ENCODE results near the gene DCAF8.

DCAF8 gene

DNA sequence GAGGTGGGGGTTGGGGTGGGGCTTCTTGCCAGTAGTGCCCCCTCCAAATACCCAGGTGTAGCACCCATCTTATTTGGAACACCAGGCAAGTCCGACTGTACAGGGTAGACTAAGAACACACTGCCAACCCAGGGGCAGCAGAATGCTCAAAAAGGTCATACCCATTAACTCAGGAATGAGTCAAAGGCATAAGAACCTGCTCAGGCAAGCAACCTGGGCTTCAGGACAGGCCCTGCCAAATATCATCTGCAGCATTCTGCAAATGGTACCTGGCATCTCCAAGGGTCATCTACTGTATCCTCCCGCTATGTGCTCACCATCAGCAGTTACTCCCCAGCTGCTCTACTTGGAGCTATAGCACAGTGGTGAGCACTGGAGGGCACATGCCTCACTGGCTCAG is 37.7 kb downstream of the DCAF8 start:
- FAIRE-seq, result no peak

DNA sequence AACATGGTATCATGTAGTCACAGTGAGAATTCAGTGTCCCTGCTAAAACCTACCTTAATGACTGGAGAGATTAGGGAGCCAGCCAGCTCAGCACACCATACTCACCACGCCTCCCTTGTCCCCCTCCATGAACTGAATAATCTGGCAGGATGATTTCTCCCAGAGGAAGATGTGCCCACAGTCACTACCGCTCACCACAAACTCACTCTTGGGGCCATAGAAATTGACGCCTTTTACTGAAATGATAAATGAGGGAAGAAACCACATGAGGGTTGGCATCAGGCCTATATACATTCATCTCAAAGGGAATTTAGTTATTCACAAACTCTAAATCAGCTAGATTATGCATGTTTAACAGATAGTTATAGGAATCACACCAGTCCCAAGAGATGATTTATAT is 39.8 kb downstream of the DCAF8 start:
- FAIRE-seq, result no peak

DNA sequence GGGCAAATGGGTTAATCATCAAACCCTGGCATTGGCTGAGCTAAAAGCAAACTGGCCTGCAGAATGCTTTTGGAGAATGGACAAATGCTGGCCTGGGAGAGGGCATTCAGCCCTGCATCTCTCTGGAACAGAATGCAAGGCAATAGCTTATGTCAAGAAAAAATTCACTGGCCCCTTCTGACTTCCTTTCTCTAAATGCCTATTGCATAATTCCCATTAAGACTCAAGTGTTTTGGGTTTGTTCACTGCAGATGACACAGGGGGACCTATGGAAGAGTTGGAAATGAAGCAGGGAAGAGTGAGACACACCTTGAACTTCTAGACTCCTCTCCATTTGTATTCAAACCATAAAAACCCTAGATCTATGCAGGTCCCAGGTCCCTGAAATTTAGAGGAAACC is 41.3 kb downstream of the DCAF8 start:
- FAIRE-seq, result no peak

DNA sequence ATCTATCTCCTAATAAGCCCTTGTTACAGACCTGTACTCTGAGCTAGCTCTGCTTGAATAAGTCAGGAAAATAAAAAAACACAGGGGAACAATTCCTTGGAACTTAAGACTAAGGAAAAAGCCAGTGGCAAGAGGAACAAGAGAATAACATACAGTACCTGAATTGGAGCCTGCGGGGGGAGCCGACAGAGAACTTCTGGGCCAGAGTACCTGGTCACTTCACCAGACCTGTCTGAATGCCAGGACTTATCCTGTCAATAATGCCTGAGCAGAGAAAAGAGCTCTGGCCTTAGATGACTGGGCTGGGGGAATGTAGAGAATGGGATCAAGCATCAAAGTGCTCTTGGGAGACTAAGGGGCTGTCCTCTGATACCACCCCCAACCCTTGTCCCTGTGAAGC is 42.0 kb downstream of the DCAF8 start:
- no peak for FAIRE-seq

DNA sequence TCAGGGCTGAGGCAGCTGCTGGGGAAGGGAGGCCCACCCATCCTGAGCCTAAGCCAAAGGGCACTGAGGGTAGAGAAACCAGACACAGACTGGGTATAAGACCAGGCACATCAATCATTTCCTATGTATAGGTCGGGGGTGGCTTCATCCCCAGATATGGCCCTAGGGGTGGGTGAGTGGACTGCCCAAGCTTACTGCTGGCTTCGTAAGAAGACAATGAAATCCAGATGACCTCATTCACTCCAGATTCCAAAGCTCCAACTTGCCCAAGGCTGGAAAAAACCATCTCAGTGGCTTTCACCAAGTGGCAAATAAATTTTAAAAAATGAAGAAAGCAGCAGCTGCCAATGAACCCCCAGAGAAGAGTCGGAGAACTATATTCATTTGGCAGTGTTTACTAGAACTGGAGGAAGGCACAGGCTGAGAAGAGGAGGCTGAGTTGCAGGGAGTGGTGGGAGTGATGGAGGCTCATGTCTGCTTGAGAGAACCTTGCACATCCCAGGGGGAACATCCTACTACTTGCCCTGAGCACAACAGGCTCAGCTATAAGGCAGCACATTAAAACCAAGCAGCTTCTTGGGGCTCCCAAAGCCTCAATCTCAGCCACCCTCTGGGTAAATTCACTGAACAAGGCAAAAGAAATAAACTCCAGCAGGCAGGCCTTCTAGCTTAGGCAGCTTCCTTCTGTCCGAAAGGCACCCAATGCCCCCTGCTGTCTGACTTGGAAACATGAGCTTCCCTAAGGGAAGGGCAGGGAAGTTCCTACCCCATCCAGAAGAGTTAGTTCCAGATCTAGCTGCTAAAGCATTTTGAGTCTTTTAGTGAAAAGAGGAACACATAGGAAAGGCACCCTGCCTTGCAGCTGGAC is 43.1 kb downstream of the DCAF8 start:
- no peak for FAIRE-seq

DNA sequence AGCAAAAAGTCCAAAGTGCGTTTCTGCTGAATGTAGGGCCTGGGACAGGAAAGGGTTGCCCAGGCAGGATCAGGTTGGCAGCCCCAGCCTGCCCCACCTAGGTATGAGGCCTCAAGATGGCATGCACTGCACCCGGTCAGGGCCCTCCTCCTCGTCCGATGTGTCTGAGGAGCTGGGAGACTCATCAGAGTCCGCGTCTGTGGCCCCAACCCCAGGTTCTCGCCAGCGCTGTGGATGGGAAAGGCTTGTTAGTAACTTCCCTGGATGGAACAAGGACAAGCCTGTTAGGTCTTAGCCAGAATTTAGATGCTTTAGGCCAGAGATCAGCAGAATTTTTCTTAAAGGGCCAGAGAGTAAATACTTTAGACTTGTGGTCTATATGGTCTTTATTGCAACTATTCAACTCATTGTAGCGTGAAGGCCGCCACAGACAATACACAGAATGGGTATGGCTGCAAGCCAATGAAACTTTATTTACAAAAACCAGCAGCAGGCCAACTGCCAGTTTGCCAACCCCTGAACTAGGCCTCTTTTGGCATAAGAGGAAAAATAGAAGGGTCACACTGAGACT is 44.8 kb downstream of the DCAF8 start:
- no peak for FAIRE-seq

DNA sequence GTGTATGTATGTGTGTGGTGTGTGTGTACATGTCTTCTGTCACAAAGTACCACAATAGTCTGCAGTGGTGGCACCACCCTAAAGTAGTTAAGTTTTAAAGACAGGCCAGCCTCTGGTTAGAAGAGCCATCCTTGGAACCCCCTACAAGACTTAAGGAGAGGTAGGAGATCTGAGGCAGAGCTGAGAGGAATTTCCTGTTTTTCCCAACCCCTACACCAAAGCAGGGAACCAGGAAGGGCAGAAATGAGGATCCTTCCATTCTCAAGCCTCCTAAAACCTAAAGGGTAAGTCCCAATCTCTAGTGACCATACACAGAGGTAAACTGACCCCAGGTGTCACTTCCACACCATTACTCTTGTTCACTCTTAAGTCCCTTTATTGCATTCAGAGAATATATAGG is 46.0 kb downstream of the DCAF8 start:
- FAIRE-seq, result no peak

DNA sequence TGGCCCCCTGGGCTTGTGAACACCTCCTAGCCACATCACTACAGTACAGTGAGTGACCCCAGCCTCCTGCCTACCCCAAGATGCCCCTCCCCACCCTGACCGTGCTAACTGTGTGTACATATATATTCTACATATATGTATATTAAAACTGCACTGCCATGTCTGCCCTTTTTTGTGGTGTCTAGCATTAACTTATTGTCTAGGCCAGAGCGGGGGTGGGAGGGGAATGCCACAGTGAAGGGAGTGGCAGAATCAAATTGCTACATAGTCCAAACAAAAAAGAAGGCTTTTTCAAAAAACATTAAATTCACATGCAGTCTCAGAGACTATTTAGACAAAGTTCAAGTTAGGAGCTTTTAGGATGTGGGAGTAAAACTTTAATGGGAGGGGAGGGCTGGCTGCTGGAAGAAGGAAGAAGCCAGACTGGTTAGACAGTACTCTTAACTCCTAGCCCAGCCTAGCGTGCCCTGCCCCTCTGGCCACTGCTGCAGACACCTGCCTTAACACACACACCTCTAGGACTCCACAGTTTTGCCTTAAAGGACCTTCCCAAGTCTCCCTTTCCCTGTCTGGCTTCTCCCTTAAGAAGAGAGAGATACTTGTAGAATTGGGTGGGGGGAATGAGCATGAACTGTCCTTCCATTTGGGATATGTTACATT is 47.7 kb downstream of the DCAF8 start:
- FAIRE-seq, result no peak

DNA sequence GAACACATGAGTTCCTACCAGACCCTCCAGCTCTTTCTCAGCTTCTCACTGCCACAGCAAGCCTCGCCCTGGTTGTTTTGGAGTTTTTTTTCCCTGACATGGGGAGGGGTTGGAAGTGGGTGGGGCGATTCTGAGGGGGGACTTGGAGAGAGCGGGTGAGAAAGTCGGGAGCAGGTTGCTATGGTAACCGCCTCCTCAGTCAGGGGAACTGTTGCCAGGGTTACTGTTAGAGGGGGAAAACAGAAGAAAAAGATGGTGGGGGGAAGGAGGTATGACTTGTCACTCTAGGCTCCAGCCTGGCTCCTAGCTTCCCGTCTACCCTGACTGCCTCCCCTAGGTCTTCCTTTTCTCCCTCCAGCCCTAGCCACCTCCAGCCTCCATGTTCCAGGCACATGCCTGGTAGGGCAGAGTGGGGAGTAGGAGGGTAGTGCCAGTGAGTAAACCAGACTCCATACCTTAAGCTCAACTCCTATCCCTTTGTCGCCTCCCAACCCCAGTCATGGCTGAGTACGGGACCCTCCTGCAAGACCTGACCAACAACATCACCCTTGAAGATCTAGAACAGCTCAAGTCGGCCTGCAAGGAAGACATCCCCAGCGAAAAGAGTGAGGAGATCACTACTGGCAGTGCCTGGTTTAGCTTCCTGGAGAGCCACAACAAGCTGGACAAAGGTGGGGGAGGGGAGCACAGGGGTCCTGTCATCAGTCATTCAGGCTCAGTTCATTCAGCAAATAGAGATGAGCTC is 51.1 kb downstream of the DCAF8 start:
- FAIRE-seq, result no peak

DNA sequence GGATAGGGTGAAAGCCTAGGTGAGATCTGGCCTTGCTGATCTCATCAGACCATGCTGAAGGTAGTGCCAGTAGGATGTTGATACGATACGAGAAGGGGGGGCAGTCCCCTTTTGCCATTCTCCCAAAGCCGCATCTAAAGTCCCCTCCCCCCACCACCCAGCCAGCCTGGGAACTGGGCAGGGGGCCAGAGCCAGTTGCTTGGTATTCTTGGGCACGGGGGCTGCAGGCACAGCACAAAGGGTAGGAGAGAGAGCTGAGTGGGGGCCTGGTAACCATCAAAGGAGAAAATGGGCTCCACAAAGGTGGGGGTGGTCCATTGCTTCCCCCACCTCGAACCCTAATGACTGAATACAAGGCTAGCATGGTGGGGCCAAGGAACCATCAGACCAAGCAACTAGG is 51.8 kb downstream of the DCAF8 start:
- no peak for FAIRE-seq

DNA sequence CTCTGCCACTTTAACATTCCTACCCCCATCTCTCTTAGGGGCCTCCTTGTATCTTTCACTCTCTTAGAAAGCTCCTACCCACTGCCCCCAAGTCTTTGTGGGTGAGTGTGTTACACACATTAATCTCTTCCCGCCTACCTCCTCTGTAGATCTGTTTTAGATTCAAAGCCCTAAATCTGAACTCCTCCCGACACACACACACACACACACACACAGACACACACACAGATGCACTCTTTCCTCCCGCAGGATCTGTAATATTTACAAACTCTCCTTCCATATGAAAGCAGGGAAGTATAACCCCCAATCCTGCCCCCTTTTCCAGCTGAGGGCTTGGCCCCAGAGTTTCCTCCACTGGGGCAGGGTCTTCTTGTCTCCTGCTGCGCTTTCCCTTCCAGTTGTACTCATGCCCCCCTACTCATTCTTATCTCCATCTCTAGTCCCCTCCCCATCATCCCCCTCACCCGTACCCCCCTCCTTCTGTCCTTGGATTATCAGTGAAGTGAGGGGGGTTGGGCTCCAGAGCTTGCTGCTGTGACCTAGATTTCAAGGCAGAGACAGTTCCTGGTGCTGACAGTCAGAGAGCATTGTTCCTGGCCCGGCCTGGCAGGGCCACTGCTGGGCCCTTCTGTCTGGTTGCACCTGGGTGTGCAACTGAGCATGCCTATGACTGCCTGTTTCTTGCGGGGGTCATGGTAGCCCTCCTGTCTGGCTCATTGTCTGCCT is 52.9 kb downstream of the DCAF8 start:
- no peak for FAIRE-seq

DNA sequence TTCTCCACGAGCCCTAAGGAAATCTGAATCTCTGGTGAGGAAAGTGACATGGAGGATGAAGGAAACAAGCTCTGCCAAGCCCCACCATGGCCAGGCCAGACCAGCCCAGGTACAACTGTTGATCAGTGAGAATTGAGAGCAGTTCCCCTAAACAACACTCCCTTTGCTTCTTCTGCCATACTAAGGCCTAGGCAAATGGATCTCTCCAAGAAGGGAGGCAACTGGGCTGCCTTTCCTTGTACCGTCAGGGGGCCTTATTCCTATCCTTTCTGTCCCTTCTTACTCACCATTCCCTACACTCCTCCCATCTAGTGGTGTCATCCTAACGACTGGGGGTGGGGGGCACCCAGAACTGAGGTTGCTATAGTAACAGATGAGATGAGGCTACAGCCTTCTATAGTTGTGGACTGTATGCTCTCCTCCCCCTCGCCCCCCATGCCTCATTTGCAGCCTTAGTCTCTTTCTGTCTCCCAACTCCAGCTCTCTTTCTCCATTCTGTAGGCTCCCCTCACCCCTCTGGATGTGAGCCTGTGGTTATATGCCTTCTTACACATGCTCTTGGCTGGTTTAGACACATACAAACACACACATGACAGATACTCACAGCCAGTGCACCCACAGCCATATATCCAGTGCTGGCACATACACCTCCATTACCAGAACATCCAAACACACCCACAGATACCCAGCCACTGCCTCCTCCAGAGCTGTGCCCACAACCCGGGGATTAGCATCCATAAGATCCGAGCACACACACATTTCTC is 53.6 kb downstream of the DCAF8 start:
- no peak for FAIRE-seq

DNA sequence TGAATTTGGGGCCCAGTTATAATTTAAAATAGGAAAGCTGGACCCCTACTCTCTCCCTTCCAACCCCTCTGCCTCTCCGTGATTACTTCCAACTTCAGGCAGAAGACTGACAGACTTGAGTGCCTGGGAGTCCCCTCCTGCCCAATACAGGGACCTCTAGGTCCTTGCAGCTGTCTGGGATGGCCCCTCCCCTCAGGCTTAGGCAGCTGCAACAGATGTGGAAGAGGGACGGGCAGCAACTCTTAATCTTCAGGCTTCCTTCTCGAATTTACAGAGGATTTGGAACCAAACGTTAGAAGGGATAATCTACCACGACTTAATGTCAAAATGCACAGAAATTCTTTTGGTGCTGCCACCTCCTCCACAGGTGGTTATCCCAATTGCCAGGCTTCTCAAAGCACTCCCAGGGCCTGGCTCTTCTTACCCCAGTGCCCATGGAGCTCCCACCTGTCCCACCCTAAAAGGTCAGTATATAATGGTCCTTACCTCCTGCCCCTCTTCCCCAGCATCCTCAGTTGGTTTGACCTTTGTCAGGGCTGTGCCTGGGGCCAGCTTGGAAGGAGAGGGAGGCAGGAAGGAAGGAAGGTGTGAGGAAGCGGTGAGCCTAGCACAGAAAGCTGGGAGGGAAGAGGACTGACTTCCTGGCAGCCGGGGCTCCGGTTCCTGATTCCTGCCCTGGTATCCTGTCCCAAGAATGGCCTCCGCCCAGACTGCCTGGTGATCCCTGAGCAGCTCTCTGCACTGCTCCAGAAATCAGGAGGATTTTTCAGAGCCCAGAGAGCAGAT is 54.4 kb downstream of the DCAF8 start:
- no peak for FAIRE-seq

DNA sequence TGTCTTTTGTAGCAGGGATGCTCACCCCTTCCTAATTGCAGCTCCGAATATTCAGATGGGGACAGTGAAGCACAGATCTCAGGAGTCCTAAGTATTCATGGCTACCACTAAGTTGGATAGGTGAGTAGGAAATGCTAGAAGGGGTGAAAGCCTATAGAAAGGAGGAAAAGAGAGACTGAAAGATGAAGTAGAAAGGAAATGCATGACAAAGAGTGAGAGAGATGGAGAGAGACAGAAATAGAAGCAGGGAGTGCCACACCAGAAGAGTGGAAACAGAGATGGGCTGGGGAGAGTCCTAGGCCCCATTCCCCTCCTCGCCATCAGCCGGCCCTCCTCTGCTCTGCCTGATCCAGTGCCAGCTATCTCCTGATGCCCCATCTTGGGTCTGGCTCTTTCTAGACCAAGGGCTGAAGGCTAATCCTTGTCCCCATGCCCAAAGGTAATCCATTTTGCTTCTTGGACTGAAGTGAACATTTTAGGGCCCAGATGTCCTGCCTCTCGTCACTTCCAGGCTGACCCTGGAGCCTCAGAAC is 55.2 kb downstream of the DCAF8 start:
- no peak for FAIRE-seq

DNA sequence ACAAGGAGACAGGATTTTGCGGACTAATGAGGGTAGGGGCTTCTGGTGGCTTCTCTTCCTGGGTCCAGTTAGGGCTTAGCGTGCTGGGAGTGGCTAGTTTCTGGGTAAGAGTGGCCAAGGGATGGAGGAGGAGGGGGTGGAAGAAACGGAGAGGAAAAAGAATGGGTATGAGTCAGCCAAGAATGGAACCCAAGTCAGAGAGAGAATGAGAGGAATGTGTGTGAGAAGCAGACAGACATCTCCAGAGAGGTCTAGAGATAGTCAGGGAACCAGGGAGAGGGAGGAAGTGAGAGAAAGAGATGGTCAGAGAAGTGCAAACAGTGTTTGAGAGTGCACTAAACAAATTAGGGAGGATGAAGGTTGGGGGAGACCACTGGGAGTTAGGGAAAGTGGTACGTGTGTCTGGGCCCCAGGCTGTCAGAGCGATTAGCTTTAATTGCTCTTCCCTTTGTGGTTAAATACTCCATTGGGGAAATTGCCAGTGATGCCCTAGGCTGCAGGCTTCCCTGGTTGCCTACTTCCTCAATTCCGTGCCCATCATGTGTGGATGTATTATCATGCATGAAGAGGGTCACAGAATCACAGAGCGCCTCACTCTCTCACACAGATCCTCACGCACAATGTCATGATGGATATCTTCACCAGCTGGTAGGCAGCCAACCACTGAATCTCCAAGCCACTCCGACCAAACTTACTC is 55.8 kb downstream of the DCAF8 start:
- no peak for FAIRE-seq

DNA sequence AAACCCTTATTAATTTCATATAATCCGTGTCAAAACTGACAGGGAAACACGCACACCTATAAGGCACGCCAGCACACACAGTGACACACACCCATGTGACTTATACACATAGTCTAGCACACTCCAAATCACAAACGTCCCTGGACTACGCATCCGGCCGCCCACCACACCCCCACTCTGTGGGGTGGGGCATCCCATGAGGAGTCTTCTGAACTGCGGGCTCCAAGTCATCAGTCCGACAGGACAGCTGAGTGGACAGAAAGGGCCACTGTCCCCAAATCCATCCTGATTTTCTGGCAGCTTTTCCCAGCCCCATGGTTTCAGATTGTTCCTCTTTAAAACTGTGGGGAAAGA is 56.3 kb downstream of the DCAF8 start:
- no peak for FAIRE-seq

DNA sequence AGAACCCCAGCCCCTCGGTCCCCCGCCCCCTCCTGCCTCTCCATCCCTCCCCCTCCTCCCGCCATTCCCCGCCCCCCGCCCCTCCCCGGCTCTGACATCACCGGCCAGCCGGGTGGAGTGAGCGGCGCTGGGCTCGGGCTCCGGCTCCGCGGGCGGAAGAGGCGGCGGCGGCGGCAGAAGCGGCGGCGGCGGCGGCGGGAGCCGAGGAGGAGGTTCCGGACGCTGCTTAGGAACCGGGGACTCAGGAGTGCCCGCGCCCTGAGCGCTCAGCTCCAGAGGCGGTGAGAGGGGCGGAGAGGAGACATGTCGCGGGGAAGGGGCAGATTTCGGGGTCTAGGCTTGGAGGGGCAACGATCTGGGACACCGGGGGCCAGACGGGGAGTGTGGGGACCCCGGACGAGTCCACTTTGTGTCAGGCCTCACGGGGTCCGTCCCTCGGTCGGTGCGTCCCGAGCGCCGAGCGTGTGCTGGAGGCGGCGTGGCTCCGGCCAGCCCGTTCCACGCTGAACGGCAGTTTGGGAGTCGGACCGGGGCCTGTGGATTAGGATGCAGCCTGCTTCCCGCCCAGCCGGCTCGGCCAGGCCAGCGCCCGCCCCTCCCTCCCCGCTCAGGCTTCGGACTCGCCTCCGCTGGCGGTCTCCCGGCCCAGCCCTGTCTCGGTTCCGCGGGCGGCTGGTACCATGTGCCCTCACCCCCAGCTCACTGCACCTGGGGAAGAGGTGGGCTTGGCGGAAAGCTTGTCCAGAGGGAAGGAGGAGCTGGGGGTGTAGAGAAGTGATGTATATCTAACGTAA is 56.9 kb downstream of the DCAF8 start, which contains the start of gene PEA15:
Gene PEA15, plus strand, starts transcription at position 143 of the 794 bp plus-strand sequence. CDS start 6,161 bp downstream, outside the sequence.
- no peak for FAIRE-seq

DNA sequence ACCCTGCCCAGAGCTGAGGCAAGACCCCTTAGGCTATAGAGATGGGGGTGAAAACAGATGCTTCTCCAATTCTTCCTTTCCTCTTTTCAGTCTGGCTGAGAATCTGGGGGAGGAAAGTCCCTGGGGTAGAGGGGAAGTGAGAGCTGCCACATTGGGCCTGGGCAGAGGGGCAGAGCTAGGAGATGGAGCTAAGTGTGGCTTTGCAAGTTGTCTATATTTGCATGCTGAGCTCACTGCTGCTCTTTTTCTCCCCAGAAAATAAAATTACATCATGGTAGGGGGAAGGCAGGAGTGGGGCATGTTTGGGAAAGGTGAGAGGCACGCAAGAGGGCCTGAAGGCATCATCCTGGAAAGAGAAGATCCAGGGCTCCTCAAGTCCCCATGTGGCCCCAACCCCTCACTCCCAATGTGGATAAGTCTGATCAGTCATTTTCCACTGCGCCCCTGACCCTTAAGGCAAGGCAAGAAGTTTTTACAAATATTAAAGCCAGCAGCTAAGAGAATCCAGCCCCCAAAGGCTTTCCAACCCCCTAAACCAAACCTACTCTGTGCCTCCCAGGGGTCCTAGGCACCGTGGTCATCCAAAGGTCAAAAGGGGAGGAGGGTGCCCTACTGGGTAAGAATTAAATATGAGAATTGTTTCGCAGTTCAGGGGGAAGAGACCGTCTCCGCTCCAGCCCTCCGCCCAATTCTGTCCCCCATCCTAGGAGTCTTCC is 57.7 kb downstream of the DCAF8 start:
- FAIRE-seq, result no peak

DNA sequence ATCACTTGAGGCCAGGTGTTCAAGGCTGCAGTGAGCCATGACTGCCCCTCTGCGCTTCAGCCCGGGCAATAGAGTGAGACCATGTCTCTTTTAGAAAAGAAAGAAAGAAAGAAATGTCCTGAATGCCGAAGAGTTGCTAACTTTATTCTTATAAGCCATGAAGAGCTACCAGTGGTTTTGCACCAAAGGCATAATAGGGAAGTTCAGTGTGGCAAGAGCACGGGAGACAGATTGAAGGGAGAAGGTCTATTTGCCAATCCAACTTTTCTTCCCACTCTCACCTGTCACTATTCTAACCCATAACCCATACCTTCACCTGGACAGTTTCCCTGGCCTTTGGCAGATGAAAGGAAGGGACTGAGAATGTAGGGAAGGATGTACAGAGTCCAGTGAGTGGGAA is 61.6 kb downstream of the DCAF8 start:
- FAIRE-seq, result no peak

Measured in A204.1 (cell line).